RWPE2 (cell line): ENCODE measurements around the gene SEC11A.

Experiments used
- ATAC-seq: fragments of 200-7000 bp; cut with Tn5 transposase; 3 replicates; pipeline ENCODE4 v1.9.1; 2021; ENCODE audit warnings: low read depth
- DNase-seq: peaks from one replicate; pipeline ENCODE4 v3.0.0-alpha.2; 2020; ENCODE audit warnings: low spot score
- H3K27ac ChIP-seq: fragments of 450-650 bp; 2 replicates; pipeline ENCODE4 v1.5.1; 2017; ENCODE audit warnings: mild to moderate bottlenecking; ENCODE audit not compliant: poor library complexity, severe bottlenecking
- H3K27me3 ChIP-seq: fragments of 250-450 bp; sonication (Bioruptor Pico); 2 replicates; pipeline ENCODE4 v1.5.1; 2021; ENCODE audit warnings: mild to moderate bottlenecking, moderate library complexity; ENCODE audit not compliant: insufficient read depth, poor library complexity, severe bottlenecking
- H3K36me3 ChIP-seq: fragments of 250-450 bp; sonication (Bioruptor Pico); 2 replicates; pipeline ENCODE4 v1.5.1; 2020; ENCODE audit warnings: low read depth, mild to moderate bottlenecking, moderate library complexity
- H3K4me1 ChIP-seq: fragments of 250-450 bp; sonication (Bioruptor Pico); 2 replicates; pipeline ENCODE4 v1.5.1; 2021; ENCODE audit warnings: mild to moderate bottlenecking, moderate library complexity; ENCODE audit not compliant: insufficient read depth, poor library complexity, severe bottlenecking
- H3K4me3 ChIP-seq: fragments of 250-450 bp; sonication (Bioruptor Pico); 2 replicates; pipeline ENCODE4 v1.5.1; 2021; ENCODE audit warnings: mild to moderate bottlenecking, moderate library complexity; ENCODE audit not compliant: severe bottlenecking
- H3K9me3 ChIP-seq: fragments of 250-450 bp; sonication (Bioruptor Pico); 2 replicates; pipeline ENCODE4 v1.5.1; 2021; ENCODE audit warnings: mild to moderate bottlenecking, moderate library complexity; ENCODE audit not compliant: severe bottlenecking
- CTCF ChIP-seq: fragments of 450-650 bp; IDR thresholded peaks from one replicate; pipeline ENCODE4 v1.5.1; 2017; ENCODE audit warnings: mild to moderate bottlenecking, moderate library complexity; ENCODE audit not compliant: poor library complexity, severe bottlenecking

SEC11A gene

DNA sequence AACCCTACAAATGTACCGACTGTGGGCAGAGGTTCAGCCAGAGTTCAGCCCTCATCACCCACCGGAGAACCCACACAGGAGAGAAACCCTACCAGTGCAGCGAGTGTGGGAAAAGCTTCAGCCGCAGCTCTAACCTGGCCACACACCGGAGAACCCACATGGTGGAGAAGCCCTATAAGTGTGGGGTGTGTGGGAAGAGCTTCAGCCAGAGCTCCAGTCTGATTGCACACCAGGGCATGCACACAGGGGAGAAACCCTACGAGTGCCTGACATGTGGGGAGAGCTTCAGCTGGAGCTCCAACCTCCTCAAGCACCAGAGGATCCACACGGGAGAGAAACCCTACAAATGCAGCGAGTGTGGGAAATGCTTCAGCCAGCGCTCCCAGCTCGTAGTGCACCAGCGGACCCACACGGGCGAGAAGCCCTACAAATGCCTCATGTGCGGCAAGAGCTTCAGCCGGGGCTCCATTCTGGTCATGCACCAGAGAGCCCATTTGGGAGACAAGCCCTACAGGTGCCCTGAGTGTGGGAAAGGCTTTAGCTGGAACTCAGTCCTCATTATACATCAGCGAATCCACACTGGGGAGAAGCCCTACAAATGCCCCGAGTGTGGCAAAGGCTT, 94.5 kb downstream of the SEC11A start:
- Histone ChIP-seq H3K9me3 (peaks cover 20% of the 10 kb centered on the region), H3K36me3 (peaks cover 27% of the 10 kb centered on the region), H3K27me3 (no peaks in the 10 kb centered on the region), H3K27ac (no peak overlapping the region), H3K4me1 (no peaks in the 10 kb centered on the region), H3K4me3 (no peak overlapping the region)
- ATAC-seq, result no peak
- DNase-seq, result no peak
- no peak for TF ChIP-seq CTCF

GRCh38 chr15:84620626-84621025, 95.3 kb downstream of the SEC11A start:
- H3K27me3 ChIP-seq, result no peaks in the 10 kb centered on the region
- no peak for TF ChIP-seq CTCF
- DNase-seq, result no peak
- H3K27ac ChIP-seq, result no peak overlapping the region
- no peaks in the 10 kb centered on the region for H3K4me1 ChIP-seq
- peaks cover 20% of the 10 kb centered on the region for H3K9me3 ChIP-seq
- no peak for ATAC-seq
- H3K4me3 ChIP-seq, result no peak overlapping the region
- peaks cover 27% of the 10 kb centered on the region for H3K36me3 ChIP-seq
